HFFc6 (cell line): ENCODE measurements around the gene GATA6. TPM values are rescaled to one million over a fixed set of nuclear protein-coding genes. Genes with fewer than 3 reads are reported as not detected.

ENCODE experiments used
- DNase-seq: peaks from one replicate; pipeline ENCODE4 v3.0.0-alpha.2; 2018
- H3K27ac Mint-ChIP-seq: 2 replicates; pipeline ENCODE4 v1.8.0; 2020; ENCODE audit warnings: mild to moderate bottlenecking, mixed read lengths
- H3K27me3 Mint-ChIP-seq: 2 replicates; pipeline ENCODE4 v1.8.0; 2021; ENCODE audit warnings: mild to moderate bottlenecking, moderate library complexity, mixed read lengths; ENCODE audit not compliant: insufficient read depth
- H3K36me3 Mint-ChIP-seq: 2 replicates; pipeline ENCODE4 v1.8.0; 2021; ENCODE audit warnings: low read depth, mixed read lengths
- H3K4me1 Mint-ChIP-seq: 2 replicates; pipeline ENCODE4 v1.8.0; 2020; ENCODE audit warnings: low read depth, mixed read lengths
- H3K4me3 Mint-ChIP-seq: 2 replicates; pipeline ENCODE4 v1.8.0; 2020; ENCODE audit warnings: mild to moderate bottlenecking, moderate library complexity, mixed read lengths
- H3K9me3 Mint-ChIP-seq: 2 replicates; pipeline ENCODE4 v1.8.0; 2020; ENCODE audit warnings: mild to moderate bottlenecking, mixed read lengths
- CTCF ChIP-seq: fragments of 200-600 bp; sonication (generic); IDR thresholded peaks from 2 replicates; pipeline ENCODE4 v1.5.0; 2021; ENCODE audit warnings: antibody characterized with exemption, mild to moderate bottlenecking
- total RNA-seq, 6 experiments: library from RNA; stranded (reverse); fragmentation: NEBNext Ultra II Directional; extraction: Animal tissue kit (Norgen Biotek cat#: 25700); gene quantifications; 2 replicates in 1 of 6; 3 replicates in 5 of 6; pipeline ENCODE4 v1.2.3, GENCODE V29; 2021

Gene GATA6
- total RNA-seq, 6 experiments from 2014 or later = 0.28 to 1.8 (median 1.5) TPM

DNA sequence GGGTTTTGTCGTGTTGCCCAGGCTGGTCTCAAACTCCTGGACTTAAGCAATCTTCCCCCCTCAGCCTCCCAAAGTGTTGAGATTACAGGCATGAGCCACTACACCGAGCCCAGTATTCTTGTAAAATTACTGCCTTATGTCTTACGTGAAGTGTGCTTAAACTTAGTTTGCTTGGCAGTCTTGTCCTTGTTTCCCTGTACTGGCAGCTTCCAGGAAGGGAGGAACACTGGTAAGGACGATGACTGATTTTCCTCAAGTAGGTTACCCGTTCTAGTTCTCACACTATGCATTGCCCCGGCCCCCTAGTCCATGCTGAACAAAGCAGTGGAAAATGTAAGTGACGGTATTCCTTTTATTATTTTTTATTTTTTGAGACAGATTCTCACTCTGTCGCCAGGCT, 19.7 kb upstream of the GATA6 start:
- no peak overlapping the region for H3K4me3 Mint-ChIP-seq
- no peaks in the 10 kb centered on the region for H3K36me3 Mint-ChIP-seq
- H3K27me3 Mint-ChIP-seq = peaks cover 37% of the 10 kb centered on the region
- H3K9me3 Mint-ChIP-seq = no peaks in the 10 kb centered on the region
- DNase-seq = no peak
- no peak overlapping the region for H3K27ac Mint-ChIP-seq
- no peak for TF ChIP-seq CTCF
- no peaks in the 10 kb centered on the region for H3K4me1 Mint-ChIP-seq

- no peak overlapping the region for H3K4me3 Mint-ChIP-seq
- TF ChIP-seq CTCF = no peak
- H3K4me1 Mint-ChIP-seq = no peaks in the 10 kb centered on the region
- no peak overlapping the region for H3K27ac Mint-ChIP-seq
- no peaks in the 10 kb centered on the region for H3K36me3 Mint-ChIP-seq
- DNase-seq = no peak
- H3K27me3 Mint-ChIP-seq = peaks cover 34% of the 10 kb centered on the region
- no peaks in the 10 kb centered on the region for H3K9me3 Mint-ChIP-seq
Observed at GRCh38 chr18:22152093-22152492, 17.3 kb upstream of the GATA6 start.

GRCh38 chr18:22153428-22153827, 16.0 kb upstream of the GATA6 start:
- no peak for TF ChIP-seq CTCF
- no peaks in the 10 kb centered on the region for H3K36me3 Mint-ChIP-seq
- peaks cover 28% of the 10 kb centered on the region for H3K27me3 Mint-ChIP-seq
- H3K4me1 Mint-ChIP-seq = no peaks in the 10 kb centered on the region
- no peak overlapping the region for H3K27ac Mint-ChIP-seq
- H3K9me3 Mint-ChIP-seq = no peaks in the 10 kb centered on the region
- H3K4me3 Mint-ChIP-seq = no peak overlapping the region
- DNase-seq = no peak

- TF ChIP-seq CTCF = no peak
- H3K27me3 Mint-ChIP-seq = peaks cover 29% of the 10 kb centered on the region
- no peak overlapping the region for H3K4me3 Mint-ChIP-seq
- H3K36me3 Mint-ChIP-seq = no peaks in the 10 kb centered on the region
- H3K4me1 Mint-ChIP-seq = no peaks in the 10 kb centered on the region
- H3K9me3 Mint-ChIP-seq = no peaks in the 10 kb centered on the region
- H3K27ac Mint-ChIP-seq = no peak overlapping the region
- DNase-seq = no peak
Observed at GRCh38 chr18:22155584-22155983, 13.8 kb upstream of the GATA6 start.

DNA sequence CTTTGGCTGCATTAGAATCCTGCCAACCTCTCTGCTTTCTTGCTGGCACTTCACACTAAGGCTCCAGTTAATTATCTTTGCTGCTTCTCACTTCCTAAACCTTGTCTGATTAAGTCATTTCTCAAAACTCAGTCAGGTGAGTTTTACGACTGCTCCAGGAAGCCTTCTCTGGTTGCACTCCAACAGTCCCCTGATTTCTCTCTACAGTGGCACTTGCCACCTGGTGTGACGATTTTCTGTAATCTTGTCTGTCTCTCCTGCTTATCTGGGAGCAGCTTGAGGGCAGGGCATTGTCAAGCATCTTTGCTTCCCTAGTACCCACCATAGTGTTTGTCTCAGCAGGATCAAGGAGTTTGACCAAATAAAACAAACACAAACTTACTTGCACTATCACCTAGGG, 10.4 kb upstream of the GATA6 start:
- Mint-ChIP-seq H3K4me3 (no peak overlapping the region), H3K27me3 (peaks cover 47% of the 10 kb centered on the region), H3K27ac (no peak overlapping the region), H3K9me3 (no peaks in the 10 kb centered on the region), H3K36me3 (no peaks in the 10 kb centered on the region), H3K4me1 (no peaks in the 10 kb centered on the region)
- no peak for DNase-seq
- TF ChIP-seq CTCF = no peak

GRCh38 chr18:22161090-22161489, 8.3 kb upstream of the GATA6 start:
- Mint-ChIP-seq H3K4me3 (no peak overlapping the region), H3K36me3 (no peaks in the 10 kb centered on the region), H3K4me1 (no peaks in the 10 kb centered on the region), H3K9me3 (no peaks in the 10 kb centered on the region), H3K27ac (no peak overlapping the region), H3K27me3 (peaks cover 56% of the 10 kb centered on the region)
- DNase-seq = no peak
- TF ChIP-seq CTCF = no peak
